ENCODE results near the gene MMP23B. TPM values are rescaled to one million over a fixed set of nuclear protein-coding genes. Genes with fewer than 3 reads are reported as not detected.

MMP23B gene
- polyA plus RNA-seq, 1 donor from 2014 or later, result 0.98 TPM

DNA sequence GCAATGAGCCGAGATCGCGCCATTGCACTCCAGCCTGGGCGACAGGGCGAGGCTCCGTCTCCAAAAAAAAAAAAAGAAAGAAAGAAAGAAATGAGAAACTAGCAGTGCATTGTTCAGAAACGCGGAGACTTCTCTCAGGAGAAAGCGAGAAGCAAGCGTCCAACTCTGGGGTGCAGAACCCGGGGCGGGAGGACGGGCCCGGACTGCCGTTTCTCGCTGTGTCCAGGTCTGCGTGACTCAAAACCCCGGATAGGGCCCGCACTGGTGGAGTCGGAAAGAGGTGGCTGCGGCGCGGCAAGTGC, 17.1 kb upstream of the MMP23B start:
- peak overlapping the region; percentile 100 for H3K4me3 ChIP-seq (ENCODE audit: low read length)
- H3K9me2 ChIP-seq (ENCODE audit: insufficient read depth, low read length), result no peaks in the 10 kb centered on the region
- no peak overlapping the region for H2AFZ ChIP-seq (ENCODE audit: low read depth, low read length)
- TF ChIP-seq EP300 (conservative IDR thresholded peaks at IDR 0.05; ENCODE audit: poor library complexity, severe bottlenecking) (no peak), RAD21 (conservative IDR thresholded peaks at IDR 0.05) (peak; percentile 40), TAF1 (IDR thresholded peaks at IDR 0.05; ENCODE audit: low read depth) (no peak), SMC3 (conservative IDR thresholded peaks at IDR 0.05; ENCODE audit: poor library complexity) (peak; percentile 20), REST (IDR thresholded peaks at IDR 0.05; ENCODE audit: borderline replicate concordance) (peak; percentile 39), POLR2AphosphoS5 (IDR thresholded peaks at IDR 0.05) (peak; percentile 58), MXI1 (conservative IDR thresholded peaks at IDR 0.05; ENCODE audit: poor library complexity, severe bottlenecking) (peak; percentile 92)
- no peaks in the 10 kb centered on the region for H3K36me3 ChIP-seq (ENCODE audit: insufficient read depth, low read length)
- H3K9me3 ChIP-seq (ENCODE audit: low read length), result no peaks in the 10 kb centered on the region
- no peaks in the 10 kb centered on the region for H4K20me1 ChIP-seq (ENCODE audit: insufficient read depth)
- H3K9ac ChIP-seq (ENCODE audit: low read length), result peak overlapping the region; percentile 99
- H3K4me2 ChIP-seq (ENCODE audit: low read length), result peak overlapping the region; percentile 64
- peak overlapping the region; percentile 99 for H3K27ac ChIP-seq (ENCODE audit: low read length)
- no peaks in the 10 kb centered on the region for H3F3A ChIP-seq (ENCODE audit: insufficient read depth, low read length, poor library complexity, severe bottlenecking)
- H3K79me2 ChIP-seq (replicated peaks; ENCODE audit: insufficient read depth, low read length), result peaks cover 13% of the 10 kb centered on the region
- H3K27me3 ChIP-seq (ENCODE audit: insufficient read depth, low read depth, low read length), result no peaks in the 10 kb centered on the region

- H3K36me3 ChIP-seq (ENCODE audit: insufficient read depth, low read length), result no peaks in the 10 kb centered on the region
- H3K79me2 ChIP-seq (replicated peaks; ENCODE audit: insufficient read depth, low read length), result peaks cover 13% of the 10 kb centered on the region
- peak within 1 kb of the TSS; percentile 99 for H3K9ac ChIP-seq (ENCODE audit: low read length)
- peak within 1 kb of the TSS; percentile 94 for H3K4me2 ChIP-seq (ENCODE audit: low read length)
- no peaks in the 10 kb centered on the region for H3K9me2 ChIP-seq (ENCODE audit: insufficient read depth, low read length)
- peak; percentile 66 for TF ChIP-seq EP300 (conservative IDR thresholded peaks at IDR 0.05; ENCODE audit: poor library complexity, severe bottlenecking)
- TF ChIP-seq SMC3 (conservative IDR thresholded peaks at IDR 0.05; ENCODE audit: poor library complexity), result no peak
- TF ChIP-seq TAF1 (IDR thresholded peaks at IDR 0.05; ENCODE audit: low read depth), result no peak
- no peak for TF ChIP-seq RAD21 (conservative IDR thresholded peaks at IDR 0.05)
- TF ChIP-seq REST (IDR thresholded peaks at IDR 0.05; ENCODE audit: borderline replicate concordance), result no peak
- peak; percentile 82 for TF ChIP-seq POLR2AphosphoS5 (IDR thresholded peaks at IDR 0.05)
- peak; percentile 67 for TF ChIP-seq MXI1 (conservative IDR thresholded peaks at IDR 0.05; ENCODE audit: poor library complexity, severe bottlenecking)
- TF ChIP-seq EZH2 (IDR thresholded peaks at IDR 0.05; ENCODE audit: borderline replicate concordance, insufficient read depth, low read length, poor library complexity, severe bottlenecking), result no peak
- no peak for TF ChIP-seq CTCF (IDR thresholded peaks at IDR 0.05; ENCODE audit: poor library complexity, severe bottlenecking)
- H3K27me3 ChIP-seq (ENCODE audit: insufficient read depth, low read depth, low read length), result no peaks in the 10 kb centered on the region
- H4K20me1 ChIP-seq (ENCODE audit: insufficient read depth), result no peaks in the 10 kb centered on the region
- peak within 1 kb of the TSS; percentile 100 for H3K4me3 ChIP-seq (ENCODE audit: low read length)
- H3K27ac ChIP-seq (ENCODE audit: low read length), result peak within 1 kb of the TSS; percentile 99
- no peaks in the 10 kb centered on the region for H3F3A ChIP-seq (ENCODE audit: insufficient read depth, low read length, poor library complexity, severe bottlenecking)
- no peaks in the 10 kb centered on the region for H3K9me3 ChIP-seq (ENCODE audit: low read length)
- peak within 1 kb of the TSS; percentile 69 for H2AFZ ChIP-seq (ENCODE audit: low read depth, low read length)
Observed at GRCh38 chr1:1615256-1616044, 16.5 kb upstream of the MMP23B start, which contains the start of gene MIB2. TSS of gene MIB2 (plus strand) at chr1:1615500. CDS start at chr1:1623453, 7,953 bp downstream.
